Spinal cord (tissue), 10 donors: Measurements from ENCODE around the gene UBE3A. TPM values are rescaled to one million over a fixed set of nuclear protein-coding genes. Genes with fewer than 3 reads are reported as not detected.

Source experiments
- DNase-seq, 6 donors: peaks; one replicate each; pipeline versions ENCODE4 v3.0.0 to v3.0.0-alpha.2; 2013 to 2015; ENCODE audit warnings: low spot score in 6 of 6, low read depth in 4 of 6
- H3K27ac ChIP-seq: one replicate; pipeline ENCODE4 v1.5.1; 2013; ENCODE audit warnings: low read depth, low read length, control low read depth
- H3K27me3 ChIP-seq: one replicate; pipeline ENCODE4 v1.6.1; 2013; ENCODE audit warnings: low read length; ENCODE audit not compliant: control insufficient read depth, insufficient read depth
- H3K36me3 ChIP-seq: one replicate; pipeline ENCODE4 v1.6.1; 2013; ENCODE audit warnings: low read length; ENCODE audit not compliant: control insufficient read depth, insufficient read depth
- H3K4me1 ChIP-seq: one replicate; pipeline ENCODE4 v1.6.1; 2013; ENCODE audit warnings: low read length; ENCODE audit not compliant: control insufficient read depth, insufficient read depth
- H3K4me3 ChIP-seq: one replicate; pipeline ENCODE4 v1.5.1; 2013; ENCODE audit warnings: low read depth, low read length, control low read depth
- H3K9me3 ChIP-seq: one replicate; pipeline ENCODE4 v1.6.1; 2013; ENCODE audit warnings: low read length; ENCODE audit not compliant: control insufficient read depth, insufficient read depth
- WGBS: methylation state at CpG from one replicate; pipeline ENCODE4 v1.1.5; 2013; ENCODE audit warnings: missing lambda C conversion rate; ENCODE audit not compliant: insufficient coverage; 5-methylcytosine and 5-hydroxymethylcytosine counted together
- polyA plus RNA-seq, 2 donors: library from polyadenylated mRNA; unstranded; fragments of 120-200 nt; gene quantifications; one replicate each; pipeline ENCODE4 v1.2.1, GENCODE V29; 2013; ENCODE audit not compliant: insufficient read length in 2 of 2
- total RNA-seq, 2 donors: library from RNA; depleted of rRNA in 1 of 2; stranded (reverse); fragments of 120-200 nt in 1 of 2; fragments of >200 nt in 1 of 2; gene quantifications; one replicate each; pipeline versions ENCODE4 v1.2.3 to v1.2.4, GENCODE V29; 2013 to 2014
- donor health status: healthy.

The UBE3A gene
- total and polyA plus RNA-seq, 4 donors: 68.0 to 146 (median 90.3) TPM

- Histone ChIP-seq H3K9me3 (peaks cover 2% of the 10 kb centered on the region), H3K27ac (no peak overlapping the region), H3K4me1 (no peaks in the 10 kb centered on the region), H3K36me3 (no peaks in the 10 kb centered on the region), H3K4me3 (no peak overlapping the region), H3K27me3 (no peaks in the 10 kb centered on the region)
- no CpG with 5 or more reads among the region's 3 CpGs for WGBS
- no peak for DNase-seq
Measured at GRCh38 chr15:25446076-25446475, 7.3 kb upstream of the UBE3A start.

- no peak overlapping the region for H3K27ac ChIP-seq
- WGBS: 70% methylated on average over 2 of the region's 4 CpGs
- H3K36me3 ChIP-seq: no peaks in the 10 kb centered on the region
- peaks cover 2% of the 10 kb centered on the region for H3K9me3 ChIP-seq
- no peaks in the 10 kb centered on the region for H3K4me1 ChIP-seq
- no peak for DNase-seq
- H3K27me3 ChIP-seq: no peaks in the 10 kb centered on the region
- no peak overlapping the region for H3K4me3 ChIP-seq
Measured at GRCh38 chr15:25445412-25445811, 6.6 kb upstream of the UBE3A start.

GRCh38 chr15:25441111-25441510 lies 2.3 kb upstream of the UBE3A start:
- H3K4me1 ChIP-seq: no peaks in the 10 kb centered on the region
- no peaks in the 10 kb centered on the region for H3K9me3 ChIP-seq
- DNase-seq: no peak
- no peak overlapping the region for H3K4me3 ChIP-seq
- no peak overlapping the region for H3K27ac ChIP-seq
- no peaks in the 10 kb centered on the region for H3K27me3 ChIP-seq
- H3K36me3 ChIP-seq: no peaks in the 10 kb centered on the region

- Histone ChIP-seq H3K4me3 (peak overlapping the region; percentile 84), H3K9me3 (no peaks in the 10 kb centered on the region), H3K27ac (peak overlapping the region; percentile 94), H3K27me3 (no peaks in the 10 kb centered on the region), H3K4me1 (no peaks in the 10 kb centered on the region), H3K36me3 (no peaks in the 10 kb centered on the region)
- peak in 4 of 6 donors; percentile 17 to 33 (median 25) for DNase-seq
- WGBS: 1% methylated on average over 10 of the region's 14 CpGs
Measured at GRCh38 chr15:25439369-25439836, 579 bp upstream of the UBE3A start.

GRCh38 chr15:25437777-25438600 lies 835 bp downstream of the UBE3A start:
- under 1% methylated on average over 67 of the region's 67 CpGs for WGBS

GRCh38 chr15:25436707-25437106 lies 2.1 kb downstream of the UBE3A start:
- Histone ChIP-seq H3K9me3 (no peaks in the 10 kb centered on the region), H3K27me3 (no peaks in the 10 kb centered on the region), H3K4me1 (peaks cover 2% of the 10 kb centered on the region), H3K36me3 (no peaks in the 10 kb centered on the region), H3K27ac (no peak overlapping the region), H3K4me3 (no peak overlapping the region)
- DNase-seq: no peak

More at GRCh38 chr15:25437777-25438600, 835 bp downstream of the UBE3A start:
- no peaks in the 10 kb centered on the region for H3K9me3 ChIP-seq
- peak overlapping the region; percentile 90 for H3K27ac ChIP-seq
- peaks cover 2% of the 10 kb centered on the region for H3K4me1 ChIP-seq
- peak overlapping the region; percentile 64 for H3K4me3 ChIP-seq
- no peaks in the 10 kb centered on the region for H3K27me3 ChIP-seq
- peak; percentile 17 to 82 (median 46) for DNase-seq
- H3K36me3 ChIP-seq: no peaks in the 10 kb centered on the region

GRCh38 chr15:25435474-25436243 lies 3.2 kb downstream of the UBE3A start:
- Histone ChIP-seq H3K4me1 (peaks cover 2% of the 10 kb centered on the region), H3K27me3 (no peaks in the 10 kb centered on the region), H3K27ac (no peak overlapping the region), H3K36me3 (no peaks in the 10 kb centered on the region), H3K9me3 (no peaks in the 10 kb centered on the region), H3K4me3 (no peak overlapping the region)
- no CpG with 5 or more reads among the region's 5 CpGs for WGBS
- no peak for DNase-seq

- 80% methylated on average over 9 of the region's 20 CpGs for WGBS
- no peak overlapping the region for H3K27ac ChIP-seq
- no peaks in the 10 kb centered on the region for H3K9me3 ChIP-seq
- H3K4me1 ChIP-seq: peaks cover 2% of the 10 kb centered on the region
- DNase-seq: no peak
- H3K36me3 ChIP-seq: no peaks in the 10 kb centered on the region
- H3K4me3 ChIP-seq: no peak overlapping the region
- H3K27me3 ChIP-seq: no peaks in the 10 kb centered on the region
Measured at GRCh38 chr15:25433118-25433865, 5.5 kb downstream of the UBE3A start.

GRCh38 chr15:25431836-25432561 lies 6.8 kb downstream of the UBE3A start:
- 27% methylated on average over 1 of the region's 3 CpGs for WGBS
- peak in 1 of 6 donors; percentile 72 for DNase-seq
- Histone ChIP-seq H3K36me3 (no peaks in the 10 kb centered on the region), H3K4me1 (peaks cover 2% of the 10 kb centered on the region), H3K9me3 (no peaks in the 10 kb centered on the region), H3K27ac (no peak overlapping the region), H3K4me3 (no peak overlapping the region), H3K27me3 (no peaks in the 10 kb centered on the region)
